Measurements from ENCODE around the gene NRTN.
"Not testable (repeated sequence)": the region's sequence is repeated elsewhere in the genome, so short reads cannot be mapped to it uniquely, and the experiment has no call there.

Gene NRTN

GRCh38 chr19:5838353-5839064, 33.6 kb downstream of the NRTN start:
- Histone ChIP-seq H3K4me3 (replicated peaks; ENCODE audit: insufficient read depth, low read length) (no peak overlapping the region), H3K27me3 (ENCODE audit: insufficient read depth, poor library complexity, severe bottlenecking) (no peaks in the 10 kb centered on the region), H3K27ac (replicated peaks) (no peak overlapping the region)
- no peak for TF ChIP-seq POLR2AphosphoS5 (IDR thresholded peaks at IDR 0.05; ENCODE audit: low read depth)
- no peak for TF ChIP-seq SPI1 (IDR thresholded peaks at IDR 0.05; ENCODE audit: borderline replicate concordance, low read depth)
- no peak for TF ChIP-seq CTCF (IDR thresholded peaks at IDR 0.05; ENCODE audit: insufficient read depth, low read length)
- TF ChIP-seq REST (IDR thresholded peaks at IDR 0.05; ENCODE audit: insufficient replicate concordance, low read depth), result no peak
- TF ChIP-seq GABPA (IDR thresholded peaks at IDR 0.05; ENCODE audit: low read depth), result no peak
- DNase-seq (ENCODE audit: low read depth in 1 of 2, low spot score in 1 of 2), result no peak

- Histone ChIP-seq H3K4me3 (replicated peaks; ENCODE audit: insufficient read depth, low read length) (no peak within 1 kb of the TSS), H3K27ac (replicated peaks) (no peak within 1 kb of the TSS), H3K27me3 (ENCODE audit: insufficient read depth, poor library complexity, severe bottlenecking) (no peaks in the 10 kb centered on the region)
- DNase-seq (ENCODE audit: low read depth in 1 of 2, low spot score in 1 of 2), result no peak
- TF ChIP-seq GABPA (IDR thresholded peaks at IDR 0.05; ENCODE audit: low read depth) (no peak), SPI1 (IDR thresholded peaks at IDR 0.05; ENCODE audit: borderline replicate concordance, low read depth) (peak; percentile 35; the same call in 1 of the 2 replicates)
Measured at GRCh38 chr19:5839065-5840017, 34.5 kb downstream of the NRTN start, which contains the start of gene FUT6. TSS of gene FUT6 (minus strand) at chr19:5839702. CDS start at chr19:5832567, 7,135 bp downstream.

GRCh38 chr19:5841735-5842111, 36.9 kb downstream of the NRTN start:
- not testable (repeated sequence) for H3K27ac ChIP-seq (replicated peaks); H3K4me3 ChIP-seq (replicated peaks; ENCODE audit: insufficient read depth, low read length); H3K27me3 ChIP-seq (ENCODE audit: insufficient read depth, poor library complexity, severe bottlenecking); DNase-seq (ENCODE audit: low read depth in 1 of 2, low spot score in 1 of 2)

GRCh38 chr19:5843295-5843927, 38.5 kb downstream of the NRTN start:
- DNase-seq (ENCODE audit: low read depth in 1 of 2, low spot score in 1 of 2), result no peak
- no peak for TF ChIP-seq SPI1 (IDR thresholded peaks at IDR 0.05; ENCODE audit: borderline replicate concordance, low read depth)
- TF ChIP-seq REST (IDR thresholded peaks at IDR 0.05; ENCODE audit: insufficient replicate concordance, low read depth), result no peak
- TF ChIP-seq POLR2AphosphoS5 (IDR thresholded peaks at IDR 0.05; ENCODE audit: low read depth), result no peak
- TF ChIP-seq GABPA (IDR thresholded peaks at IDR 0.05; ENCODE audit: low read depth), result no peak
- TF ChIP-seq CTCF (IDR thresholded peaks at IDR 0.05; ENCODE audit: insufficient read depth, low read length), result no peak
- H3K27me3 ChIP-seq (ENCODE audit: insufficient read depth, poor library complexity, severe bottlenecking), result no peaks in the 10 kb centered on the region
- H3K4me3 ChIP-seq (replicated peaks; ENCODE audit: insufficient read depth, low read length), result no peak overlapping the region
- H3K27ac ChIP-seq (replicated peaks), result no peak overlapping the region
